Measurements from ENCODE around the gene ABLIM2.

DNA sequence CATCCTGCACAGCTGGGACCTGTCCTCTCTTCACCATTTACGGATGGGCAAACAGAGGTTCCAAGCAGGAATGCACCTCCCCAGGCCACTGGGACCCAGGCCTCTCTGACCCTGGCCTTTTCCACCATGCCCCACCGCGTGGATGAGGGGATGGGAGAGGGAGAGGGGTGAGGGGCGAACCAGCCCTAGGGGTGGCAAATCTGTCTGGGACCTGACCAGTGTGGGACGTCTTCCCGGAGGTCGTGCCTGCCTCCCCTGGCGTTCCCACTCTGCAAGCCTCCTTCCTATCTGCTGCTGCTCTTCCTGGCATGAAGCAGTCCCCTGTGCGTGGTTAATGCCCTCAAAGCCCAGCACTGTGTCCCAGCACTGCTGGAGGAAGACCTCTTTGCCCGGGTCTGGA is 35.9 kb downstream of the ABLIM2 start:
- TF ChIP-seq CTCF (conservative IDR thresholded peaks at IDR 0.05 in 1 of 2, IDR thresholded peaks at IDR 0.05 in 1 of 2; ENCODE audit: extremely low read depth in 1 of 2, insufficient read depth in 1 of 2, low read depth in 1 of 2, low read length in 2 of 2) = no peak
- no peak for TF ChIP-seq EZH2 (IDR thresholded peaks at IDR 0.05; ENCODE audit: borderline replicate concordance, low read length)

All from mammary epithelial cell (primary cell).